Measurements from ENCODE around the gene DNAH12. TPM values are rescaled to one million over a fixed set of nuclear protein-coding genes. Genes with fewer than 3 reads are reported as not detected.

The DNAH12 gene
- 0.17 and 0.25 TPM in 2 replicates for total RNA-seq

DNA sequence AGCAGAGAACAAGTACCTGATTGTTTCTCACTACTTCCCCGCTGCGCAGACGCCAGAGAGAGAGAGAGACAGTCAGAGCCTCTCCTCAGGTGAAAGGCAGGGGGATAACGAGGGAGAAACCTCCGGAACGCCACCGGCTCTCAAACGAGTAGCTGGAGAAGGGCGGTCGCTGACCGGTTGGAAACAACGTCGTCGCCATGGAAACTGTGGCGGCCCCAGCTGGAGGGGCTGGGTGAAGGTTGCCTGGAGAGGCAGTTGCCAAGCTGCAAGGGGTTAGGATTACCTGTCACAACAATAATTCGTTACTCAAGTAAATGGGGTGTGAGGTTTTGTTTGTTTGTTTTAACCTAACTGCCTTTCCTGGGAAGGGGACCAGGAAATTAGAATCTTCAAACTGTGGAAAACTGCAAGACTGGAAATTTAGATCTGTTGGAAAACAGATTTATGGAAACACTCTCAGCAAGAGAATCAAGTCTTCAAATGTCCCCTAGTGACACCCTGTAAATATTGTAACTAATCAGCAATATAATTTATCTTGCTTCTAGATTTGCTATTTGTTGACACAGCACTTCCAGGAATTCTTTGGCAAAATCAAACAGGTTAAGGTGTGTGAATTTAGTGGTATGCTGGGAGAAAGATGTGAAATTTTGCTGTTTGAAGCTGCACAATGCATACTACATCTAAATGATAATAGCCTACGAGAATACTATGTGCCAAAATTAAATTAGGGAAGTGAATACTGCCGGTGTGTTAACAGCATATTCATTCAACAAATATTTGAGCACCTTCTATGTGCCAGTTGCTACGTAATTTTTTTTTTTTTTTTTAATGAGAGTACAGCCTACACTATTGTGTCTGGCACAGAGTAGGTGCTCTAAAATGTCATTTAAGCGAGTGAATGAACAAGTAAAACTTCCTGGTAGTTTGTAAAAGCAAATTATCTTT is at the start of gene DNAH12:
Gene DNAH12 (minus strand): TSS at position 164 of the 945 bp plus-strand sequence. CDS start 1,474 bp downstream, outside the sequence.
- peak; percentile 74 for DNase-seq (ENCODE audit: low read depth)

DNA sequence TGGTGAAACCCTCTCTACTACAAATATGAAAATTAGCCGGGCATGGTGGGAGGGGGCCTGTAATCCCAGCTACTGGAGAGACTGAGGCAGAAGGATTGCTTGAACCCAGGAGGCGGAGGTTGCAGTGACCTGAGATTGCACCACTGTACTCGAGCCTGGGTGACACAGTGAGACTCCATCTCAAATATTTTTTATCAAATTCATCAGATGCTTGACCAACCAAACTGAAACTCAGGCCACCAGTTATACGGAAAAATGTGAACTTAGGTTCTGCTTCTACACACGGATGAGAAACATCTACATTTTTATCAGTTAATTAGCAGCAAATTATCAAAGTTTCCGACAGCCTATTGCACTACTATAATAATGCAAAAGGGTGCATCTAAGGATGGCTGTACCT is 48.2 kb upstream of the DNAH12 start:
- no peak for DNase-seq (ENCODE audit: low read depth)

DNA sequence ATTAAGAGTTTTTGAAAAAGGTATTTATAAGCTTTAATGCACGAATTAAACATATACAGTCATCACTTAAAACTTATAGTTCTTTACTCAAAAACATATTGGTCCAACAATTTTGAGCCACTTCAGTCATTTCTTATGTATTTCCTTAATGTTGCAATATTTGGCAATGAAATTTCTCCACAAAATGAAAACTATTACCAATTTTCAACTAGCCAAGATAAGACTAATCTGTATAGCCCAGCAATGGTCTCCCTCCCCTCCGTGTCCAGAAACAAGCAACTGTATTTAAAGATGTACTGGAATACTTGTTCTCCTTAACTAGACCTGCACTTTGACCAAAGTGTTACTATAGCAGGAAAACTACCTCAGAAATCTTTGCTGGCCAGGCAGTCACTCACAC is 43.8 kb upstream of the DNAH12 start:
- no peak for DNase-seq (ENCODE audit: low read depth)

DNA sequence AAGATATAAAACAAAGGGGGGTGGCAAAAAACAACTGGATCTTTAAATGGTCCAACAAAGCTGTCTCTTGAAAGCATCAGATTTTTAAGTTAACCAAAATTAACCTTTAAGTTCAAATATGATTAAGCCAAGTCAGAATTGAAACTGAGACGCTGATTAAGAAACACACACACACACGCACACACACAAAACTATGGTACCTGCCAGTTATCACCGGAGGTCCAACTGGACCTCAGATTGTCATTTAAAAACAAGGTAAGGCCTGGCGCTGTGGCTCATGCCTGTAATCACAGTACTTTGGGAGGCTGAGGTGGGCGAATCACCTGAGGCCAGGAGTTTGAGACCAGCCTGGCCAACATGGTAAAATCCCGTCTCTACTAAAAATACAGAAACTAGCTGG is 42.6 kb upstream of the DNAH12 start:
- DNase-seq (ENCODE audit: low read depth): no peak

DNA sequence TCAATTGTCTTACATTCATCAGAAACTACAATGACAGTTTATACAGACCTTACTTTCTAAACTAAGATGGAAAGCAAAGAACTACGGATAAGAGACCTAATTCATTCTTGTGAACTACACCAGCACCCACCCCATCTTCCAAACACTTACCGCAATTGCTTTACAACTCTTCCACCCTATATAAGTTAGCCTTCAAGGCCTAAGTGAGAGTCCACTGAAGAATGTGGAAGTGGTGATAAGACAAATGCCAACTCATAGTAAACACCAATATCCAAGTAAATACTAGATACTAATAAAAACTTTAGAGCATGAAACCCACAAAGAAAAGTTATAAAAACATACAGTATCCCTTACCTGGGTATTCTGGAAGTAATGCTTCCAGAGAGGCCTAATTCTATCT is 39.4 kb upstream of the DNAH12 start:
- DNase-seq (ENCODE audit: low read depth): no peak

- peak; percentile 62 for DNase-seq (ENCODE audit: low read depth)
Measured at GRCh38 chr3:57582474-57583168, 38.5 kb upstream of the DNAH12 start.

DNA sequence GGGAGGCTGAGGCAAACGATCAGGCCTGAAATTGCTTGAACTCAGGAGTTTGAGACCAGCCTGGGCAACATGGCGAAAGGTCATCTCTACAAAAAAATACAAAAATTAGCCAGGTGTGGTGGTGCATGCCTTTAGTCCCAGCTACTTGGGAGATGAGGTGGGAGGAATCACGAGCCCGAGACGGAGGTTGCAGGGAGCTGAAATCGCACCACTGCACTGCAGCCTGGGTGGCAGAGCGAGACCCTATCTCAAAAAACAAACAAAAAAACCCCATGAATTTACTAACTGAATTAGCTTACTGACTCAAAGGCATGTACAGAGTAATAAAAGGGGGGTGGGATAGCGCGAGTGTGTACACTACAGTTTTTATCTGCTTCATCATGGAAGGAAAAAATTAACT is 33.7 kb upstream of the DNAH12 start:
- no peak for DNase-seq (ENCODE audit: low read depth)

- no peak for DNase-seq (ENCODE audit: low read depth)
Measured at GRCh38 chr3:57575966-57576626, 32.0 kb upstream of the DNAH12 start.

DNA sequence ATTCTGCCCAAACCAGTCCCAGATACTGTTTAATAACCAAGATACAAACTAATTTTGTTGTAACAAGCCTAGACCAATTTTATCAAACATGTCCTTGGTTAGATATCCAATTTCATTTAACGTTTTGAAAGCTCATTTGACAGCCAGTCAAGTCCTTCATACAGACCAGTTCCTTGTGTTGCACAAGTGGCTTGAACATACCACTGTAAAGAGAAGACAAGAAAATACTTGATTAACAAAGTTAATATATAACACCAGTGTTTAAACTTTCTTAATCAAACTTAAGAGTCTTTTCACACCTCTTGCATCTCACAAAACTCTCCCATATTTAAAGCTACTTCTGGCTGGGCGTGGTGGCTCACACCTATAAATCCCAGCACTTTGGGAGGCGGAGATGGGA is 28.0 kb upstream of the DNAH12 start:
- peak; percentile 55 for DNase-seq (ENCODE audit: low read depth)

DNA sequence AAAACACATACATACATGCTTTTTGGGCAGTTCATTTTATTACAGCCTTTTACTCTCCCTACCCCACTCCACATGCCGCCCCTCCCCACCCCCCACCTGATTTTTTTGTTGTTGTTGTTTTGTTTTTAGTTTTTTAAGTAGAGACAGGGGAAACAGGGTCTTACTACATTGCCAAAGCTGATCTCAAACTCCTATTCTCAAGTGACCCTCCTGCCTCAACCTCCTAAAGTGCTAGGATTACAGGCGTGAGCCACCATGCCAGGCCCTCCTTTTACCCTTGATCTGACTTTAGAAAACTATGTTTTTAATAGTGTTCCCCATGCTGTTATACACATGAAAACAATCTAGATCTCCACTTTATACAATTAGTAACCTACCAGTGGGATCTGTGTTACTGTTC is 26.7 kb upstream of the DNAH12 start:
- DNase-seq (ENCODE audit: low read depth): no peak

DNA sequence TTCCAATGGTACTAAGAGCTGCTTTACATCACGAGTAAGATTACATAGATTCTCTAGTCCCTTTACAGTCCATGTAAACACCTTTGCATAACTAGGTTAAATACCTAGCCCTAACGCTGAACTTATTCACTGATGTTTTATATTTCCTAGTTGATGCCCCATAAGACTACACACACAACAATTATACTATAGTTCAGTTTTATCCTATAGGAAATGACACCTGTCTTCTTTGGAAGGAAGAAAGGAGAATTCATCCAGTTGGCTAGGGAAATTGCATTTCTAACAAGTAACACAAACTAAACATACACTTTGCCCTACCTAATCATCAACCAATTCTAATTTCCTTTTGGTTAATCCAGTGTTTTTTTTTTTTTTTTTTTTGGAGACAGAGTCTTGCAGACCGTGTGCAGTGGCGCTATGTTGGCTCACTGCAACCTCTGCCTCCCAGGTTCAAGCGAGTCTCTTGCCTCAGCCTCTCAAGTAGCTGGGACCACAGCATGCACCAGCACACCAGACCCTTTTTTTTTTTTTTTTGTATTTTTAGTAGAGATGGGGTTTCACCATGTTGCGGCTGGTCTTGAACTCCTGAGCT is 25.8 kb upstream of the DNAH12 start:
- no peak for DNase-seq (ENCODE audit: low read depth)

- no peak for DNase-seq (ENCODE audit: low read depth)
Measured at GRCh38 chr3:57559526-57559925, 15.4 kb upstream of the DNAH12 start.

DNA sequence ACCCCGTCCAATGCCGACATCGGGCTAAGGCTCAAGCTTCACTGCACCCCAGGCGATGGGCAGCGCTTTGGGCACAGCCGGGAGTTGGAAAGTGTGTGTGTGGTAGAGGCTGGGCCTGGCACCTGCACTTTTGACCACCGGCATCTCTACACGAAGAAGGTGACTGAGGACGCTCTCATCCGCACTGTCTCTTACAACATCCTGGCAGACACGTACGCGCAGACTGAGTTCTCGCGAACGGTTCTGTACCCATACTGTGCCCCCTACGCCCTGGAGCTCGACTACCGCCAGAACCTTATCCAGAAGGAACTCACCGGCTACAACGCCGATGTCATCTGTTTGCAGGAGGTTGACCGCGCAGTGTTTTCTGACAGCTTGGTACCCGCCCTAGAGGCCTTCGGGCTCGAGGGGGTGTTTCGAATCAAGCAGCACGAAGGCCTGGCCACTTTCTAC is 13.0 kb upstream of the DNAH12 start:
- peak; percentile 19 for DNase-seq (ENCODE audit: low read depth)

DNA sequence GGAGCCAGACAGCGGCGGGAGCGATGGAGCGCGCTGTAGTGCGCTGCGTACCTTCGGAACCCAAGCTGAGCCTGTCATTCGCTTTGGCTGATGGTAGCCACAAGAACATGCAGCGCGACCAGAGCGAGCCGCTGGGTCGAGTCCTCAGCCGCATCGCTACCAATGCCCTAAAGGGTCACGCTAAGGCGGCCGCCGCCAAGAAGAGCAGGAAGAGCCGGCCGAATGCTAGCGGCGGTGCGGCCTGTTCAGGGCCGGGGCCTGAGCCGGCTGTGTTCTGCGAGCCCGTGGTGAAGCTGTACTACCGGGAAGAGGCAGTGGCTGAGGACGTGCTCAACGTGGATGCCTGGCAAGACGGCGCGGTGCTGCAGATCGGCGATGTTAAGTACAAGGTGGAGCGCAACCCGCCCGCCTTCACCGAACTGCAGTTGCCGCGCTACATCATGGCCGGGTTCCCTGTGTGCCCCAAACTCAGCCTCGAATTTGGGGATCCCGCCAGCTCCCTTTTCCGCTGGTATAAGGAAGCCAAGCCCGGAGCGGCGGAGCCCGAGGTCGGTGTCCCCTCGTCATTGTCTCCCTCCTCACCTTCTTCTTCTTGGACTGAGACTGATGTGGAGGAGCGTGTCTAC is 12.4 kb upstream of the DNAH12 start:
- no peak for DNase-seq (ENCODE audit: low read depth)

DNA sequence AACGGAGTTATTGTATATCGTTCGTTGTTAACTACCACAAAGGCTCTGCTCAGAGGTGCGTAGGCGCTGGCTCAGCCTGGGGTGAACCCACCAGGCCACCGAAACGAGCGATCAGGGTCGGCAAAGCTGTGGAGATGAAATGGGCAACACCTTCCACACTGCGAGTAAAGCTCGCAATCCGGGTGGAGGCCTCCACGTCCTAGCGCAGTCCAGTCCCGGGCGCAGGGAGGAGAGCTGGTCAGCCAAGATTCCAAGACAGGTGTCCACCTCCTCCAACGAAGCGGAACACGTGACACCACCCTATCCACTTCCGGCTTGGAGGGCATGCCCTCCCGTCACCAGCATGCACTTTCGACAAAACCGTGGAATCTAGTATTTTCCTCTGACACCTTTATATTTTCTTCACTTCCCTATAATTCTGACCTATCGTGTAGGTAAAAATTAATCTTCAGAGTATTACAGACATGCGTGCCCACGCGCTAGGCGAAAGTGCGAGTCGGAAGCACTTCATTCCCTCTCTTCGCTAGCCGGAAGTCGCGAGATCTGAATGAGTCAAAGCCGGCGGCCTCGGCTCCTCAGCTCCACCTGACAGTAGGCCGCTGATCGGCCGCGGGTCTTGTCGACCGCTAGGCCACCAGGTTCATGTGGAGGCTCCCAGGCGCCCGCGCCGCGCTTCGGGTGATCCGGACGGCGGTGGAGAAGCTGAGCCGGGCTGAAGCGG is 11.8 kb upstream of the DNAH12 start, which contains the start of gene PDE12:
Gene PDE12 (plus strand): TSS at position 537 of the 721 bp plus-strand sequence. CDS start 106 bp downstream, at position 643.
- DNase-seq (ENCODE audit: low read depth): peak; percentile 86

DNA sequence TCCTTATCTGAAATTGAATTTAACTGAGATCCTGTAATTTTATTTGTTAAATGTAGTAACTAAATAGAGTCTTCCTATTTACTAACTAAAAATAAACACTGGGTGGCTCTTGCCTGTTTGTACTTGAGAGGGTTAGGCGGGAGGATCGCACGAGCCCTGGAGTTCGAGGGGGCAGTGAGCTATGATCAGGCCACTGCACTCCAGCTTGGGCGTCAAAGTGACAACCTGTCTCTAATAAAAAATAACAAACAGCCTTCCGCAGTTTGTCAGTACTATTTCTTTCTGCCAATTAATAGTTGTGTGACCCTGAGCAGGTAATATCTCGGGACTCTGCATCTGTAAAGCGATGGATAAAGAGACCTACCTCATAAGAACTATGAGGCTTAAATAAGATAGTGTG is 11.2 kb upstream of the DNAH12 start:
- DNase-seq (ENCODE audit: low read depth): no peak

DNA sequence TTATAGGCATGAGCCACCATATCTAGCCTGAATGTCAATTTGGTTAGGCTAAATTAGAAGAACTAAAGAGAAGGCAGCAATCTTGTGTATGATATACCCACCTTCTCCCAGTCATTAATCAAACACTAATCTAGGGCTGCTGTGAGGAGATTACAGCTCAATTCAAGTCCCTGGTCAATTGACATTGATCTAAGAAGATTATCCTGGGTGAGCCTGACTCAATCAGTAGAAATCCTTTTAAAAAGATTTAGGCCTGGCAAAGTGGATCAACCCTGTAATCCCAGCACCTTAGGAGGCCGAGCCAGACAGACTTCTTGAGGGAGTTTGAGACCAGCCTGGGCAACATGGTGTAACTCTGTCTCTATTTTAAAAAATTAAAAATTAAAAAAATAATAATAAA is 2.5 kb upstream of the DNAH12 start:
- no peak for DNase-seq (ENCODE audit: low read depth)

DNA sequence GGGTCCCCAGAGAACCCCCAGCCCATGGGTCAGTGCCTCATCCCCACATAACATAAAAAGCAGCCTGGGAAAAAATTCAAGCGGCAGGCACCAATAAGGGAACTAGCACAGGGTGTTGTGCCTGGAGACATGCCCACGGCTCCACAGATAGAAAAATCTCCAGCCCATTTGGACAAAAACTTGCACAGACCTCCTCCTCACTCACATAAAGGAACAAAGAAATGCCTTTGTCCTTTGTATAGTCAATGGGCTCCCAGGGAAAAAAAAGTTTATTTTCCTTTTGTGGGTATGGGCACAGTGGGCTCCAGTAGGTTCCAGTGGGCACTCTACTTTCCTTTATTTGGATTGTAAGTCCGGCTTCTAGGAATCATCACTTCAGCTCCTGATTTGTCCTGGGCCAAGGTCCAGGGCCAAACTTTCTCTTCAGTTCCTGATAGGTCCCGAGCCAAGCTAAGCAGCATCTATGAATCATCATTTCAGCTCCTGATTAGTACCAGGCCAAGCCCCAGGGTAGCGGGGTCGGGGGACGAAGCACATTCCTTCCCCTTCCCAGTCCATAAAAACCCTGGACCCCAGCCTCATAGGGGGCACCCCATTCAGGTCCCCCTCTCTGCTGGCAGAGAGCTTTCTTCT is 1.6 kb upstream of the DNAH12 start:
- no peak for DNase-seq (ENCODE audit: low read depth)

DNA sequence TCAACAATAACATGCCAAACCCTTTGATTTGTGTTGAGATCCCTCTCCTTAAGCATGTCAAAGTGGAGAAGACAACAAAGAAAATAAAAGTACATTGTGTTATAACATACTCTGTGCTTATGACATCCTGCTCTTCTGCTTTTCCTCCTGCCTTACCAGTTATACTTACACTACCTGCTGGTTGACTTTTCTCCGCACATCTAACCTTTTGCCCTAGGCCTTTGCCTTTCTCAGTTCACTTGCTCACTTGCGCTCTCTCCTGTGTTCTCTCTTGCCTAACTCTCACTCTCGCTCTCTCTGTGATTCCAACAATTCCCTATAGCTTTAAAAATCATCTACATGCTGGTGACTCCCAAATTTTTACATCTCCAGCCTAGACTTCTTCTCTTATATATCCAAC is 5.7 kb downstream of the DNAH12 start:
- DNase-seq (ENCODE audit: low read depth): no peak

GRCh38 chr3:57530071-57530608 is 14.0 kb downstream of the DNAH12 start:
- DNase-seq (ENCODE audit: low read depth): peak; percentile 35
